ENCODE results near the gene MMP17. TPM values are rescaled to one million over a fixed set of nuclear protein-coding genes. Genes with fewer than 3 reads are reported as not detected.

Gene MMP17
- total RNA-seq, result under 1 TPM in 1 of 2 experiments, not detected in 1; 0.10 TPM

DNA sequence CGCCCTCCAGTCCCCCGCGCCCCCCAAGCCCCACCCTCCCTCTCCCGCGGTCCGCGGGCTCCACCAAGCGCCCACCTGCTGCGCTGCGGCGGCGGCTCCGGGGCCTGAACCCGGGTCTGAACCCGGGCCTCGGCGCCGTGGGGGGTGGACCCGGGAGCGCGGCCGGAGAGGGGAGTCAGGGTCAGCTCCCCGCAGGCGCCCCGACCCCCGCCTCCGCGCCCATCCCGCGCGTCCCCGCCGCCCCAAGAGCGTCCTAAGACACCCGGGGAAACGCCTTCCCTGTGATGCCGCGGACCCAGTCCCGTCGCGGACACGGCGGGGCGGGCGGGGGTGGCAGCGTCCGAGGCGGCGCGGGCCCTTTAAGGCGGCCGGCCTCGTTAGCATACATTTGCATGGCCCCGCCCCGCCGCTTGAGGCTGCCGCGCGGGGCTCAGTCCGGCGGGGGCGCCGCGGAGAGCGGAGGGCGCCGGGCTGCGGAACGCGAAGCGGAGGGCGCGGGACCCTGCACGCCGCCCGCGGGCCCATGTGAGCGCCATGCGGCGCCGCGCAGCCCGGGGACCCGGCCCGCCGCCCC lies at the start of gene MMP17:
Gene MMP17, plus strand, starts transcription at position 433 of the 574 bp plus-strand sequence. Its CDS starts 102 bp downstream, at position 535.
- peak within 1 kb of the TSS; percentile 48 for H3K4me3 Mint-ChIP-seq
- H3K36me3 Mint-ChIP-seq (ENCODE audit: low read depth), result no peaks in the 10 kb centered on the region
- POLR2A ChIA-PET, result no interaction called here
- H3K27ac Mint-ChIP-seq, result no peak within 1 kb of the TSS
- H3K9me3 Mint-ChIP-seq, result no peaks in the 10 kb centered on the region
- H3K27me3 Mint-ChIP-seq, result peaks cover 50% of the 10 kb centered on the region
- CTCF ChIA-PET, result interaction anchor here (0.7 kb wide), 1 partner anchor 108 kb away, joined by 3 read pairs; no protein-coding TSS in a partner anchor
- DNase-seq, result peak; percentile 31
- peaks cover 13% of the 10 kb centered on the region for H3K4me1 Mint-ChIP-seq

DNA sequence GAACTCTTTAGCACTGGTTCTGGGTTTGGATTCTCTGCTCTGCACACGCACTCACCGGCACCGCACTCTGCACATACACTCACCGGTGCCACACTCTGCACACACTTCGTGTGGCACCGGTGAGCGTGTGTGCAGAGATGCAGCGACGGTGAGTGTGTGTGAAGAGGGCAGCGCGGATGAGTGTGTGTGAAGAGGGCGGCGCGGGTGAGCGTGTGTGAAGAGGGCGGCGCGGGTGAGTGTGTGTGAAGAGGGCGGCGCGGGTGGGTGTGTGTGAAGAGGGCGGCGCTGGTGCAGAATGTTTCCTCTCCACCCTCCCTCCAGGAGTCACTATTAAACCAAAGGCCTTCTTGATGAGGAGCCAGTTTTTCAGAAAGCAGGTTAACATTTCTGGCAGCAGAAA lies 49.2 kb upstream of the MMP17 start:
- ChIA-PET CTCF (no interaction called here), POLR2A (no interaction called here)
- peaks cover 21% of the 10 kb centered on the region for H3K4me1 Mint-ChIP-seq
- no peak overlapping the region for H3K27ac Mint-ChIP-seq
- H3K4me3 Mint-ChIP-seq, result no peak overlapping the region
- no peaks in the 10 kb centered on the region for H3K27me3 Mint-ChIP-seq
- H3K9me3 Mint-ChIP-seq, result no peaks in the 10 kb centered on the region
- no peak for DNase-seq
- H3K36me3 Mint-ChIP-seq (ENCODE audit: low read depth), result peaks cover 44% of the 10 kb centered on the region

DNA sequence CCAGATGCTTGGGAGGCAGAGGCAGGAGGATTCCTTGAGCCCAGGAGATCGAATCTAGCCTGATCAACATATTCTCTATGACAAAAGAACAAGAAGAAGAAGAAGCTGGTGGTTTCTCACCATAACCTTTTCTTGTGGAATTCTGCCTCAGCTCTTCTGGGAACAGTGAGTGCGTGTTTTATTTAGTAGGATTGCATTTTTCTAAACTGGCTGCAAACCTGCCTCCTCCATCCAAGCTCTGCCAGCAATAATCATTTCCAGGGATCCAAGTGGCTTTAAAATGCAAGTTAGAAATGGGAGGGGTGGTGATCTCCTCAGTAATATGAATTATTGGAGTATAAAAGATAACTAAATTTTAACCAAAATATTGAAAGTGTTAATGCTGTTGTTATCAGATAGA lies 46.1 kb upstream of the MMP17 start:
- DNase-seq, result no peak
- no peaks in the 10 kb centered on the region for H3K9me3 Mint-ChIP-seq
- no peaks in the 10 kb centered on the region for H3K4me1 Mint-ChIP-seq
- H3K4me3 Mint-ChIP-seq, result no peak overlapping the region
- POLR2A ChIA-PET, result no interaction called here
- no peak overlapping the region for H3K27ac Mint-ChIP-seq
- CTCF ChIA-PET, result no interaction called here
- peaks cover 32% of the 10 kb centered on the region for H3K36me3 Mint-ChIP-seq (ENCODE audit: low read depth)
- no peaks in the 10 kb centered on the region for H3K27me3 Mint-ChIP-seq

DNA sequence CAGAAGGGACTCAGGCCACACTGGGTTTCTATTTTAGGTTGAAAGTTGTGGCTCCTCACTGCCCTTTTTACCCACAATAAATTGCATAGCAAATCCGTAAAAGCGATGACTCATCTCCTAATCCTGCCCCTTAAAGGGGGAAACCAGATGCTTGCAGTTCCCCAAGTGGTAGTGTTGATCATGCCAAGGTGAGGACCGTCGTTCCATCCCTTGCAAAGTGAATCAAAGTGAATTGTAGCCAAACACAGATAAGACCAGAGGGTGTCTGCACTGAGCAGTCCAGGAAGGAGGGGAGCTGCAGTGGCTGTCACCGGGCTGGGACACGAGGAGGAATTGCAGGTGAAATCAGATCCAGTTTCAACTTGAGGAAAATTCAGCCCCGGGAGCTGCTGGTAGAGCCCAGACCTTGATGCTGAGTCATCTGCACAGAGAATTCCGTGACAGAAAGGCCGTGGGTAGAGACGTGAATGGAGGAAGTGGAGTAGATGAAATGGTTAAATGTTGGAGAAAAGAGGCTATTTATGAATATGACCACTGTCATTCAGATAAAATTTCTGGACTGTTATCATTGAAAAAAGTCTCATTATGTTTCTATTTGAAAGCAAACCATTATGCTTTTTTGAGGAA lies 44.2 kb upstream of the MMP17 start:
- Mint-ChIP-seq H3K9me3 (no peaks in the 10 kb centered on the region), H3K4me3 (no peak overlapping the region), H3K4me1 (no peaks in the 10 kb centered on the region), H3K36me3 (ENCODE audit: low read depth) (peaks cover 16% of the 10 kb centered on the region), H3K27me3 (no peaks in the 10 kb centered on the region), H3K27ac (no peak overlapping the region)
- POLR2A ChIA-PET, result no interaction called here
- no peak for DNase-seq
- CTCF ChIA-PET, result interaction anchor here (0.5 kb wide), 1 partner anchor 285 kb away, joined by 3 read pairs; no protein-coding TSS in a partner anchor

DNA sequence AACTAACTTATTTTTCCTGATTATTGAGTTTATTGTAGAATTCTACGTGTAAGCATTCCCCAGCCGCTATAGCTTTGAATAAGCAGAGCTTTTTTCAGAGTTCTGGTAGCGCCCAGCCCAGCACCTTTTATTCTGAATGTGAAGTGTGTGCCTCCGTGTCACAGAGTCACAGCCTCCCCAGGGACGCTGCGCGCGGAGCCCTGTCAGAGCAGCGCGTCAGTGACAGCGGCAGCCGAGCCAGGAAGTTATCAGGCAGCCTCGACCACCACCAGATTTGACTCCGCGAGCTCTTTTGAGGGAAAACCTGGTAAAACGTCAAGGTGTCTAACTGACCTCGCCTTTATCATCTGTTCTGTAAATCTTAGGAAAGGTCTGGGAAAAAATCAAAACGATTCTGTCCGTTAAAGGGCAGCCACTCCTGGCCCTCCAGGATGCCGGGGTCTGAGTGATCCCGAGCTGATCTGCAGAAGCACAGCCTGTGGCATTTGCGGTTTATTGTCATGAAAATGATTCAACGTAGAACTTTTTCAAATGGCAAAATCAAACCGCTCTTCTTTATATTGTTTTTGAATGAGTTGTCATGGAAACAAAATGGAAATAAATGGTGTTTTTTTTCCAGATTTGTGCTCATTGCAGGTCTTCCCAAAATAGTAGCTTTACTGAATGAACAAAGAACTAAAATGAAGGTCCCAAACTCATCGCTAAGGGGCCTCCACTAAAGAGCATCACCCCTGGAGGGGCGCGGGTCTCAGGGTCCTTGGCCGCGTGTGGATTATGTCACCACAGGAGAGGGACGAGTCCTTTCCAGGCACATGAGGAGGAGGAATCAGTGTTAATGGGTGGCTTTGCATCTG lies 43.1 kb upstream of the MMP17 start:
- CTCF ChIA-PET, result interaction anchor here (0.6 kb wide), 1 partner anchor 10 kb away, joined by 3 read pairs; no protein-coding TSS in a partner anchor

DNA sequence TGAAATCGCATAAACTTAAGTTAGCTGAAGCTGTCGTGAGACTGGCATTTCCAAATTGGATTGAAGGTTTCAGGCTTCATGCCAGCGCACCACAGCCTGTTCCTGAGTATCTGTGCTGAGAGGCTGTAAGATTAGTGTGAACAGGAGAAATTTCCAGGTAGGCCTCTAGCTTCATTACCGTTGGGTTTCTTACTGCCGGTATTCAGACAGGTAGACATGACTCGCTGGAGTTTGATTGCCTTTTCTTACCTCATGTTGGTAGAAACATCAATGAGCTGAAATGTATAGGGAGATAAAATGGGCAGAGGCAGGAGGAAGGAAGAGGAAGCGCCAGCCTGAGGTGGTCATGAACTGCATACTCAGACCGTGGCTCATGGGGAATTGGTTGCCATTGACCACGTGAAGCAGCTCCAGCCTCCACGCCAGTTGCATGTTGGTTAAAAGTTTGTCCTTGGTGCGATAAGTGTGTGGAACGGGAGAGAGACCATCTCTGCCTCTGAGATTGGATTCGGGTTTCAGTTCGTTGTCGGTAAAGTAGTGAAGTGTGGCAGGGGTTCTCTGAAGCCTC lies 42.3 kb upstream of the MMP17 start:
- CTCF ChIA-PET, result no interaction called here
- H3K4me1 Mint-ChIP-seq, result no peaks in the 10 kb centered on the region
- H3K27ac Mint-ChIP-seq, result no peak overlapping the region
- H3K4me3 Mint-ChIP-seq, result no peak overlapping the region
- peaks cover 24% of the 10 kb centered on the region for H3K36me3 Mint-ChIP-seq (ENCODE audit: low read depth)
- DNase-seq, result no peak
- H3K27me3 Mint-ChIP-seq, result no peaks in the 10 kb centered on the region
- no peaks in the 10 kb centered on the region for H3K9me3 Mint-ChIP-seq
- POLR2A ChIA-PET, result no interaction called here

More for the DNA sequence above, 43.1 kb upstream of the MMP17 start:
- no peak overlapping the region for H3K4me3 Mint-ChIP-seq
- DNase-seq, result no peak
- no peaks in the 10 kb centered on the region for H3K9me3 Mint-ChIP-seq
- peaks cover 20% of the 10 kb centered on the region for H3K36me3 Mint-ChIP-seq (ENCODE audit: low read depth)
- H3K27me3 Mint-ChIP-seq, result no peaks in the 10 kb centered on the region
- POLR2A ChIA-PET, result no interaction called here
- peak overlapping the region; percentile 41 for H3K27ac Mint-ChIP-seq
- no peaks in the 10 kb centered on the region for H3K4me1 Mint-ChIP-seq

DNA sequence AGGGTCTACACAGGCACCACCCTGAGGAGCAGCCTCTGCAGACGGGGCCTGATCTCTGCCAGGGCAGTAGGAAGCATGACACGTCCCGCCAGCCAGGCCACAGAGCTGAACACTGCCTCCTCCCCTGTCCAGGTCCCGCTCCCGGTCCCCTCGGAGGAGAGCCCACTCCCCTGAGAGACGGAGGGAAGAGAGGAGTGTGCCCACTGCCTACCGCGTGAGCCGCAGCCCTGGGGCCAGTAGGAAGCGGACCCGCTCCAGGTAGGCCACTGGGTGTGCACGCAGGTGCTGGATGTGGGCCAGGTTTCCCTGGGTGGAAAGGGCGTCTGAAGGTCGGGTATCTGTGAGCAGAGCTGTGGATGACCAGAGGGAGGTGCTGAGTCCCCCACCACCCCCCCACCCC lies 41.9 kb upstream of the MMP17 start:
- CTCF ChIA-PET, result no interaction called here
- no peaks in the 10 kb centered on the region for H3K27me3 Mint-ChIP-seq
- no peak for DNase-seq
- no peaks in the 10 kb centered on the region for H3K9me3 Mint-ChIP-seq
- H3K4me3 Mint-ChIP-seq, result no peak overlapping the region
- H3K36me3 Mint-ChIP-seq (ENCODE audit: low read depth), result peaks cover 26% of the 10 kb centered on the region
- H3K4me1 Mint-ChIP-seq, result no peaks in the 10 kb centered on the region
- POLR2A ChIA-PET, result no interaction called here
- no peak overlapping the region for H3K27ac Mint-ChIP-seq

DNA sequence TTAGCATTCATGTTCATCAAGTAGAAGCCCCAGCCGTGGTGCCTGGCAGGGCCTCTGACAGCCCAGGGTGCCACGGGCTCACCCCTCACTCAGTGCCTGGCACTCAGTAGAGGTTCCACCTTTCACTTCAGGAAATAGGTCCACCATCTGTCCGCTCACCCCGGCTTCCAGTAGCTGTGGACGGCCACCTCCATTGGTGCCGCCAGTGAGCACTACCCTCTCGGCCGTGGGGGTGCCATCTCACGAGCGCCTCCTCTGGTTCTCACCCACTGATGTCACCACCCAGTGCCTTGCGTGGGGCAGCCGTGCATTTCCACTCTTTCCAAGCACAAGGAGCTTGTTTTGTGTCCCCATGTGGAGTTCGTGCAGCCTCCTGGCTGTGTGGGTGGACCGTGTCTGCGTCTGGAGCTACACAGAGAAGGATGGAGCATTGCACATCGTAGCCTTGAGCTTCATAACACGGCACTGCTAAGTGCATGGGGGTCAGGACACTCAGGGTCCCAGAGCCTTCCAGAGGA lies 41.0 kb upstream of the MMP17 start:
- ChIA-PET CTCF (no interaction called here), POLR2A (no interaction called here)
- no peaks in the 10 kb centered on the region for H3K9me3 Mint-ChIP-seq
- no peak for DNase-seq
- peaks cover 30% of the 10 kb centered on the region for H3K36me3 Mint-ChIP-seq (ENCODE audit: low read depth)
- no peak overlapping the region for H3K4me3 Mint-ChIP-seq
- H3K27me3 Mint-ChIP-seq, result no peaks in the 10 kb centered on the region
- H3K4me1 Mint-ChIP-seq, result no peaks in the 10 kb centered on the region
- no peak overlapping the region for H3K27ac Mint-ChIP-seq

DNA sequence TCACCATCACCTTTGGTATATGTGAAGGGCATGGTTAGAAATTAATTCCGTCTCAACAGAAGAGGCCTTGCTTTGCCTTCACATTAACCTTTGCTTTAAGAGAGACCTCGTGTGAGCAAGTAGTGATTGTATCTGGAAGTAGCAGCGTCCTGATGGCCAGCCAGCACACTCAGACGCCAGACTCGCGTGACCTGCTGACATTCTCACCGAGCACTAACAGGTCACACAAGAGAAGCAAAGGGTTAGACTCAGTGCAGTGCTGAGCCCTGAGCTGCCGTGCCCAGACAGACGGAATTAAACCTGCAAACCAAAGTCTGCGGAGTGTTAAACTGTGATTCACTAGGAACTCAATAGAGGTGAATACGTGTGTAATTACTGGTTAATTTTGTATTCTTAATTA lies 40.1 kb upstream of the MMP17 start:
- no peak overlapping the region for H3K4me3 Mint-ChIP-seq
- H3K36me3 Mint-ChIP-seq (ENCODE audit: low read depth), result peaks cover 35% of the 10 kb centered on the region
- CTCF ChIA-PET, result no interaction called here
- POLR2A ChIA-PET, result no interaction called here
- no peaks in the 10 kb centered on the region for H3K27me3 Mint-ChIP-seq
- no peak for DNase-seq
- H3K4me1 Mint-ChIP-seq, result no peaks in the 10 kb centered on the region
- H3K27ac Mint-ChIP-seq, result no peak overlapping the region
- no peaks in the 10 kb centered on the region for H3K9me3 Mint-ChIP-seq

DNA sequence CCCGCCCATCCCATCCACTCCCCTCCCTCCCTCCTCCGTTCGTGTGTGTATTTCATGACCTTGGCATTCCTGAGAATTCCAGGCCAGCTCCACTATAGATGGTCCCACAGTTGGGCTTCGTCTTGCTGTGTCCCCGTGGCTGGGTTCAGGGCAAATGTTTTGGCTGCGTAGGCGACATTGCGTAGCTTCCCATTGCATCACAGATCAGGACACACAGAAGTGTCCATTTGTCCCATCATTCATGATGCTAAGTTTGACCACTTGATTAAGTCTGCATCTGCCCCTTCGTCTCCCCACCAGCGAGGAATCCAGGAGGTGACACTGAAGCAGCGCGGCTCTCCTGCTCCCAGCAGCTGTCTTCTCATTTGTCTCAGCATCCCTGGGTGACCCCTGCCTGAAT lies 38.6 kb upstream of the MMP17 start:
- POLR2A ChIA-PET, result no interaction called here

DNA sequence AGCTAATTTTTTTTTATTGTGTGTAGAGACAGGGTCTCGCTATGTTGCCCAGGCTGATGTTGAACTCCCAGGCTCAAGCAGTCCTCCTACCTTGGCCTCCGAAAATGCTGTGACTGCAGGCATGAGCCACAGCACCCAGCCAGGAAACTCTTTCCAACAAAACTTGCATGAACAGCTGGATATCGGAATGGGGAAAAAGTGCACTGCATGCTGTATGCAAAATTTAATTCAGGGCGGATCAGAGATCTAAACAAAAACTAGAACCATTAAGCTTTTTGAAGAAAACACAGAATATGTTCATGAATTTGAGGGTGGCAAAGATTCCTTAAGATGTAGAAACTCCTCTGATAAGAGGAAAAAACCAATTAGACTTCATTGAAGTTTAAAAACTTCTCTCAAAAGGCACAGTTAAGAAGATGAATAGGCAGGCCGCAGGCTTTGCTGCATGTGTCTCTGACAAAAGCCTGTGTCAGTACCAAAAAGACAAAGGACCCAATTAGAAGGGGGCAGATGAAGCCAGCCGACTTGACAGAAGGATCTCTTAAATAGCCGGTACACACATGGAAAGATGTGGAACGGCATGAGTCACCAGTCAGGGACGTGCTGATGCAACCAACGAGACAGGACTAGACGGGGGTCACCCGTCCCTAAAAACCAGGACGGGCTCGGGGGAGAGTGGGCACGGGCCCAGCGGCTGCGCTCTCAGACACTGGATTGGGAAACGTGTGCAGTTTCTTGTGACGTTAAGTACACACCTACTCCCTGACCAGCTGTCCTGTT lies 34.8 kb upstream of the MMP17 start:
- CTCF ChIA-PET, result no interaction called here
- POLR2A ChIA-PET, result no interaction called here
- DNase-seq, result no peak
- Mint-ChIP-seq H3K4me1 (no peaks in the 10 kb centered on the region), H3K36me3 (ENCODE audit: low read depth) (peaks cover 32% of the 10 kb centered on the region), H3K27me3 (no peaks in the 10 kb centered on the region), H3K27ac (no peak overlapping the region), H3K4me3 (no peak overlapping the region), H3K9me3 (no peaks in the 10 kb centered on the region)

More for the DNA sequence above, 38.6 kb upstream of the MMP17 start:
- Mint-ChIP-seq H3K4me1 (no peaks in the 10 kb centered on the region), H3K27ac (no peak overlapping the region), H3K9me3 (no peaks in the 10 kb centered on the region), H3K27me3 (no peaks in the 10 kb centered on the region), H3K4me3 (no peak overlapping the region), H3K36me3 (ENCODE audit: low read depth) (peaks cover 36% of the 10 kb centered on the region)
- CTCF ChIA-PET, result no interaction called here
- no peak for DNase-seq

DNA sequence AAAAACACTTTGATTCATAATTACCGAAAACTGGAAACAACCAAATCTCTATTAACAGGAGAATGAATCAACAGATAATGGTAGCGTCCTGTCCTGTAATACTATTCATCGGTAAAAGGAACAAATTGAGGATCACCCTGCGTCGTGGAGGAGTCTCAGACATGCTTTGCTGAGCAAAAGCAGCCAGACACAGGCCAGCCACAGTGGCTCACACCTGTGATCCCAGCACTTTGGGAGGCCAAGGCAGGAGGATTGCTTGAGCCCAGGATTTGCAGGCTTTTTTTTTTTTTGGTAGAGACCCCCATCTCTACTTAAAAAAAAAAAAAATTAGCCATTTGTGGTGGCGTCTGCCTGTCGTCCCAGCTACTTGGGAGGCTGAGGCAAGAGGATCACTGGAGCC lies 34.1 kb upstream of the MMP17 start:
- Mint-ChIP-seq H3K9me3 (no peaks in the 10 kb centered on the region), H3K36me3 (ENCODE audit: low read depth) (peaks cover 39% of the 10 kb centered on the region), H3K4me1 (no peaks in the 10 kb centered on the region), H3K27ac (peak overlapping the region; percentile 50), H3K4me3 (no peak overlapping the region), H3K27me3 (no peaks in the 10 kb centered on the region)
- no peak for DNase-seq
- ChIA-PET CTCF (interaction anchor here (0.6 kb wide), 1 partner anchor 24 kb away, joined by 3 read pairs; no protein-coding TSS in a partner anchor), POLR2A (no interaction called here)
